HepG2 (cell line): ENCODE results near the gene STK4. TPM values are rescaled to one million over a fixed set of nuclear protein-coding genes. Genes with fewer than 3 reads are reported as not detected.

Experiments
- ATAC-seq: fragments of 200-7000 bp; cut with Tn5 transposase; 3 replicates; pipeline ENCODE4 v1.9.1; 2020; ENCODE audit warnings: mild to moderate bottlenecking, moderate library complexity
- BruUV-seq: library from RNA; stranded (reverse); fragments of 400-500 nt; replicated peaks from 2 replicates; lab custom pipeline; 2021; lab: Mats Ljungman, UMichigan
- CTCF ChIA-PET: fragments of 300-600 bp; formaldehyde crosslinking; extraction: SDS; loops from one replicate; lab custom pipeline; 2021; ENCODE audit warnings: low total read pairs, inconsistent platforms, low intra/inter-chr PET ratio; lab: Yijun Ruan, JAX
- POLR2A ChIA-PET: fragments of 350-600 bp; sonication (Branson Sonifier 250); formaldehyde crosslinking; loops from one replicate; lab custom pipeline; 2020; ENCODE audit warnings: antibody characterized with exemption, inconsistent platforms; lab: Yijun Ruan, JAX
- DNase-seq: peaks from one replicate; pipeline ENCODE4 v3.0.0-alpha.2; 2015; ENCODE audit warnings: low spot score
- FAIRE-seq: peaks from 3 replicates; lab custom pipeline; 2011; peaks lifted over from hg19 to GRCh38; lab: Jason Lieb, UNC
- H2AFZ ChIP-seq: one replicate; pipeline ENCODE4 v1.6.1; 2011; ENCODE audit warnings: low read length, inconsistent platforms
- H3K27ac ChIP-seq: fragments of 300-600 bp; 3 replicates; pipeline ENCODE4 v1.8.0; 2011; ENCODE audit warnings: mixed run types, mild to moderate bottlenecking, mixed read lengths, low read length, inconsistent platforms; ENCODE audit not compliant: insufficient read depth; ENCODE audit errors: extremely low read length
- H3K27me3 ChIP-seq, 2 experiments: fragments of 200-600 bp in 1 of 2; 2 replicates in 1 of 2; 3 replicates in 1 of 2; pipeline versions ENCODE4 v1.6.0 to v1.8.0; 2011; ENCODE audit warnings: low read length in 2 of 2, mild to moderate bottlenecking in 2 of 2, moderate library complexity in 2 of 2, inconsistent platforms in 1 of 2; ENCODE audit not compliant: insufficient read depth in 2 of 2, control insufficient read depth in 1 of 2
- H3K36me3 ChIP-seq, 2 experiments: fragments of 200-600 bp in 1 of 2; replicated peaks in 1 of 2; 2 replicates in 1 of 2; 3 replicates in 1 of 2; pipeline versions ENCODE4 v1.5.1 to v1.8.0; 2011; ENCODE audit warnings: low read length in 2 of 2, inconsistent platforms in 1 of 2; ENCODE audit not compliant: insufficient read depth in 2 of 2, control insufficient read depth in 1 of 2
- H3K4me1 ChIP-seq: 2 replicates; pipeline ENCODE4 v1.5.1; 2012; ENCODE audit warnings: low read length, inconsistent platforms; ENCODE audit not compliant: insufficient read depth
- H3K4me2 ChIP-seq: 2 replicates; pipeline ENCODE4 v1.6.0; 2011; ENCODE audit warnings: low read depth, low read length, inconsistent platforms
- H3K4me3 ChIP-seq, 3 experiments: fragments of 200-600 bp in 1 of 3; sonication (generic), shearing (Covaris generic) in 1 of 3; replicated peaks in 1 of 3; 2 replicates each; pipeline ENCODE4 v1.5.1; 2011 to 2016; ENCODE audit warnings: low read length in 3 of 3, inconsistent platforms in 2 of 3, low read depth in 2 of 3, mild to moderate bottlenecking in 2 of 3, control low read depth in 1 of 3, mixed read lengths in 1 of 3; ENCODE audit not compliant: insufficient read depth in 1 of 3
- H3K79me2 ChIP-seq: one replicate; pipeline ENCODE4 v1.6.1; 2011; ENCODE audit warnings: low read length, inconsistent platforms; ENCODE audit not compliant: insufficient read depth
- H3K9ac ChIP-seq: 2 replicates; pipeline ENCODE4 v1.6.0; 2011; ENCODE audit warnings: mild to moderate bottlenecking, low read depth, low read length, inconsistent platforms; ENCODE audit not compliant: insufficient read depth
- H3K9me3 ChIP-seq: 2 replicates; pipeline ENCODE4 v1.5.1; 2012; ENCODE audit warnings: mild to moderate bottlenecking, low read length
- H4K20me1 ChIP-seq: 2 replicates; pipeline ENCODE4 v1.6.0; 2011; ENCODE audit warnings: inconsistent platforms, mild to moderate bottlenecking, low read length, moderate library complexity; ENCODE audit not compliant: insufficient read depth
- IRF2 ChIP-seq: IDR thresholded peaks from 2 replicates; pipeline ENCODE4 v1.6.1; 2018; ENCODE audit warnings: missing genetic modification reagents, missing compliant biosample characterization
- KDM2A ChIP-seq: sonication (generic); formaldehyde crosslinking; IDR thresholded peaks from 2 replicates; pipeline ENCODE4 v1.4.0; 2020; ENCODE audit warnings: low read depth, missing genetic modification reagents, borderline replicate concordance
- MBNL3 ChIP-seq: fragments of 250-450 bp; sonication (Bioruptor Pico); conservative IDR thresholded peaks from 2 replicates; pipeline ENCODE4 v1.8.0; 2022; ENCODE audit warnings: mild to moderate bottlenecking, inconsistent platforms
- MTA1 ChIP-seq: sonication (generic); formaldehyde crosslinking; IDR thresholded peaks from 2 replicates; pipeline ENCODE4 v1.4.0; 2020; ENCODE audit warnings: missing genetic modification reagents, mild to moderate bottlenecking, borderline replicate concordance
- PHF20 ChIP-seq: sonication (generic); formaldehyde crosslinking; IDR thresholded peaks from 2 replicates; pipeline ENCODE4 v1.5.0; 2020; ENCODE audit warnings: mild to moderate bottlenecking, missing genetic modification reagents
- RBAK ChIP-seq: sonication (generic); formaldehyde crosslinking; IDR thresholded peaks from 2 replicates; pipeline ENCODE4 v1.5.1; 2020; ENCODE audit warnings: mild to moderate bottlenecking, missing genetic modification reagents
- ZBTB4 ChIP-seq: sonication (generic); formaldehyde crosslinking; IDR thresholded peaks from 2 replicates; pipeline ENCODE4 v1.4.0; 2020; ENCODE audit warnings: missing genetic modification reagents, mild to moderate bottlenecking, borderline replicate concordance
- ZBTB44 ChIP-seq: sonication (generic); formaldehyde crosslinking; IDR thresholded peaks from 2 replicates; pipeline ENCODE4 v1.4.0; 2020; ENCODE audit warnings: missing genetic modification reagents
- ZNF101 ChIP-seq: sonication (generic); formaldehyde crosslinking; IDR thresholded peaks from 2 replicates; pipeline ENCODE4 v1.4.0; 2020; ENCODE audit warnings: mild to moderate bottlenecking, low read depth, missing genetic modification reagents, borderline replicate concordance
- ZNF253 ChIP-seq: sonication (generic); formaldehyde crosslinking; IDR thresholded peaks from 2 replicates; pipeline ENCODE4 v1.8.0; 2022; ENCODE audit warnings: mild to moderate bottlenecking, missing genetic modification reagents, borderline replicate concordance
- ZNF605 ChIP-seq: sonication (generic); formaldehyde crosslinking; IDR thresholded peaks from 2 replicates; pipeline ENCODE4 v1.8.0; 2022; ENCODE audit warnings: mild to moderate bottlenecking, missing genetic modification reagents
- ZNF678 ChIP-seq: sonication (generic); formaldehyde crosslinking; IDR thresholded peaks from 2 replicates; pipeline ENCODE4 v1.4.0; 2020; ENCODE audit warnings: mild to moderate bottlenecking, missing genetic modification reagents
- WGBS: methylation state at CpG from one replicate; pipeline ENCODE4 v1.1.6; 2017; ENCODE audit warnings: low lambda C conversion rate; 5-methylcytosine and 5-hydroxymethylcytosine counted together
- in situ Hi-C: cut with HindIII; loops from 2 replicates; pipeline ENCODE4 v1.10.0; 2017; ENCODE audit warnings: low pct_unique_long_range_greater_than_20kb; ENCODE audit not compliant: extremely low pct_ligation_motif_present
- intact Hi-C: fragments of 100-400 bp; cut with micrococcal nuclease; formaldehyde crosslinking; loops from one replicate; pipeline ENCODE4 v1.10.0; 2022; ENCODE audit not compliant: unreplicated experiment
- polyA plus RNA-seq, 8 experiments: library from polyadenylated mRNA; depleted of rRNA in 3 of 8; stranded (reverse) in 7 of 8; unstranded in 1 of 8; fragments of >200 nt; fragmentation: Illumina TruSeq in 4 of 8; extraction: Trizol in 4 of 8; gene quantifications; 2 replicates each; pipeline versions ENCODE4 v1.2.1 to v1.2.3, GENCODE V29; 2011 to 2016; ENCODE audit warnings: low read depth in 4 of 8, missing spikeins in 1 of 8, mixed read lengths in 1 of 8; ENCODE audit not compliant: insufficient read depth in 1 of 8
- total RNA-seq, 5 experiments: library from RNA; depleted of rRNA; stranded (reverse); fragments of >200 nt; fragmentation: Illumina TruSeq; extraction: Trizol; gene quantifications; 2 replicates each; pipeline ENCODE4 v1.2.3, GENCODE V29; 2016; ENCODE audit warnings: low read depth in 1 of 5

The STK4 gene
- total and polyA plus RNA-seq, 2 of the 13 experiments (the other 11 are each of a cell fraction or from before 2014, with no cell fraction given), result 25.6 to 38.3 TPM

GRCh38 chr20:45042978-45043377, 76.7 kb downstream of the STK4 start:
- Histone ChIP-seq H3K27ac (no peak overlapping the region), H2AFZ (no peak overlapping the region), H3K4me1 (no peaks in the 10 kb centered on the region), H3K27me3 (no peaks in the 10 kb centered on the region; a peak in 1 of 5 replicates), H3K9me3 (no peaks in the 10 kb centered on the region), H3K4me2 (no peak overlapping the region), H3K79me2 (no peaks in the 10 kb centered on the region), H3K4me3 (no peak overlapping the region), H4K20me1 (0 out of 2 replicates have a peak, but pooled peaks cover 3% of the 10 kb centered on the region), H3K9ac (no peak overlapping the region), H3K36me3 (peaks cover 0 to 2% of the 10 kb centered on the region in 2 experiments; a peak in 2 of 5 replicates)
- FAIRE-seq (no peak), ATAC-seq (no peak), DNase-seq (no peak)
- ChIA-PET POLR2A (no interaction called here), CTCF (interaction anchor here (1.1 to 4.3 kb wide), 3 partner anchors 38 to 248 kb away, joined by 4 to 47 read pairs (median 18); no protein-coding TSS in a partner anchor)
- in situ Hi-C loops, result loop anchor here (10.0 kb wide), 1 partner anchor 52 kb away; no protein-coding TSS in a partner anchor
- TF ChIP-seq ZBTB44 (CRISPR knock-in tag) (no peak), ZNF101 (CRISPR knock-in tag) (no peak), MBNL3 (CRISPR knock-in tag) (no peak), MTA1 (CRISPR knock-in tag) (no peak), IRF2 (CRISPR knock-in tag) (no peak), ZNF678 (CRISPR knock-in tag) (no peak), ZBTB4 (CRISPR knock-in tag) (no peak), ZNF605 (CRISPR knock-in tag) (no peak), PHF20 (CRISPR knock-in tag) (no peak), ZNF253 (CRISPR knock-in tag) (no peak), RBAK (CRISPR knock-in tag) (no peak), KDM2A (CRISPR knock-in tag) (no peak)
- no TSS peak for BruUV-seq
- 95% methylated on average over 1 of the region's 1 CpG for WGBS
- intact Hi-C loops, result no loop called here
